ENCODE data around the gene SLC25A33.
"Not testable (repeated sequence)": the region's sequence is repeated elsewhere in the genome, so short reads cannot be mapped to it uniquely, and the experiment has no call there.

The SLC25A33 gene

DNA sequence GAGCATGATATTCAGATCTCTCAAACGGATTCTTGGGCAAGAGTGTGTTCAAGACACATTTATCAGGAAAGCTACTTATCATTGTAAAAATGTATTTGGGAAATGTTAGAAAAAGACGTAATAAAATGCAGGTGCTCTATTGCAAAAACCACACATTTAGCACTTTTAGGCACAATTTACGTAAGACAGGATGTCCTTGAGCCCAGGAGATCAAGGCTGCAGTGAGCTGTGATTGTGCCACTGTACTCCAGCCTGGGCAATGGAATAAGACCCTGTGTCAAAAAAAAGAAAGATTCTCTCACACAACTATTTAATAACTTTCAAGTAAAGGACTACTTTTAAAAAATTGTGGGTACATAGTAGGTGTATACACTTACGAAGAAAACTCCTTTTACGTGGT is 18.4 kb downstream of the SLC25A33 start:
- no peak for ATAC-seq (replicated peaks)

DNA sequence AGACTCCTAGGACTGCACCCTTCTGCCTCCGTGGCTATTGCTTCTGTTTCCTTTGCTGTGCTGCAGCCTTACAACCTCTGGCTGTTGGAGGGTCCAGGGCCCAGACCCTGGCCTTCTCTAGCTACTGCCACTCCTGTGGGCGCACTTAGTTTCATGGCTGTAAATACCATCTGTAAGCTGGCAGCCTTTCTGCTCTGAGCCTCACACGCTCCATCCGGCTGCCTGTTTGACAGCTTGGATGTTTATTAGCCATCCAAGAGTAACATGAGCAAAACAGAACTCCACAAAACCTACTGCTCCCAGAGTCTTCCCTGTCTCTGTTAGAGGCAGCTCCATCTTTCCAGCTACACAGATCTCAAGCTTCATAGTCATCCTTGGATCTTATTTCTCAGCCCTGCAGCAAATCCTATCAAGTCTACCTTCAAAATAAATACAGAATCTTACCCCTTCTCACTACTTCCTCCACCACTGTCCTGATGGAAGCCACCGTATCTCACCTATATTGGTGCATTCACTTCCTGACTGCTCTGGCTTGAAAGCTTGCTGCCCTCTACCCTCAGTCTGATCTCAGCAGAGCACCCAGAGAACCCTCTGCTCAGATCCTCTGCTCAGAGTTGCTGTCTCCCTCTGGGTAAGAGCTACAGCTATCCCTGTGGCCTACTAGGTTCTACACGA is 19.1 kb downstream of the SLC25A33 start:
- Mint-ChIP-seq H3K9me3 (no peaks in the 10 kb centered on the region), H3K36me3 (peaks cover 38 to 42% of the 10 kb centered on the region in 2 donors), H3K27me3 (no peaks in the 10 kb centered on the region), H3K27ac (no peak overlapping the region), H3K4me3 (no peak overlapping the region), H3K4me1 (no peaks in the 10 kb centered on the region)
- ATAC-seq (replicated peaks) (no peak), DNase-seq (no peak)

More for the DNA sequence above, 18.4 kb downstream of the SLC25A33 start:
- Mint-ChIP-seq H3K4me3 (no peak overlapping the region), H3K4me1 (no peaks in the 10 kb centered on the region), H3K27ac (no peak overlapping the region), H3K27me3 (no peaks in the 10 kb centered on the region), H3K9me3 (no peaks in the 10 kb centered on the region), H3K36me3 (peaks cover 38 to 41% of the 10 kb centered on the region in 2 donors)
- no peak for DNase-seq

DNA sequence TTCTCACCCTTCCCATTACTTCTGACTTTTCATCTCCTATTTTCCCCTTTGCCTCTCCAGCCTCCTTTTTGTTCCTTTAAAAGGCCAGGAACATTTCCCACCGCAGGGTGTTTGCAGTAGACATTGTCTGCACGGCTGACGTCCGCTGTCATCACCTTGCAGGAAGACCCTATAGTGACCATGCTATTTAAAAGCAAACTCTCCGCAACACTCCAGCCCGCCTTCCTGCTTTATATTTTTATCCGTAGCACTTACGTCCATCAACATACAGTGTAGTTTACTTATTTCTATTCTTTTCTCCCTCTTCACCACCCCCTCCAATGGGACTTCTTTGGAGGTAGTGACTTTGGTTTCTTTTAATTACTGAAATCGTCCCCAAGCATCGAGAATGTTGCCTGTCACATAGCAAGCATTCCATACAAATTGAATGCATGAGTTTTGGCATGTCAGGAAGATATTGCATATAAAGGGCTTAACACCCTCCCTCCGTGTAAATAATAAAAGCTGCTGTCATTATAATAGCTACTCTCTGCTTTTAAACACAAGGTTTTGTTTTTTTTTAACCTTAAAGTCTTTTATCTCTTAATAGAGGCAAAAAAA is 19.8 kb downstream of the SLC25A33 start:
- Mint-ChIP-seq H3K4me1 (no peaks in the 10 kb centered on the region), H3K27ac (no peak overlapping the region), H3K9me3 (no peaks in the 10 kb centered on the region), H3K36me3 (peaks cover 37% of the 10 kb centered on the region in 2 donors), H3K27me3 (no peaks in the 10 kb centered on the region), H3K4me3 (no peak overlapping the region)
- DNase-seq (no peak), ATAC-seq (replicated peaks) (no peak)

DNA sequence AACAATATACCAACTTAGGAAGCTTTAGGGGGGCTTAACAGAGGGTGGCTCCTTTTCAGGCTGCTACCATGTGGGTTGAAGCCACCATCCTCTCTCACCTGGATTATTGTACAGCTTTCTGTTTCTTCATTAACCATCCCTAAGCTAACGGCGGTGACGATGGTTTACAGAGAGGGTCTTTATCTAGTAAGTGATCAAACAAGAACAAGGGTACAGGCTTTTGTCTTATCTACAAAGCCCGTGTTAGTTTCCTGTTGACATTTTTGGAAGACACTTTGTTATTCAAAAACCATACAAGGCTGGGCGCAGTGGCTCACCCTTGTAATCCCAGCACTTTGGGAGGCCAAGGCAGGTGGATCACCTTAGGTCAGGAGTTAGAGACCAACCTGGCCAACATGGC is 20.4 kb downstream of the SLC25A33 start:
- Mint-ChIP-seq H3K4me3 (no peak overlapping the region), H3K27me3 (no peaks in the 10 kb centered on the region), H3K36me3 (peaks cover 36 to 37% of the 10 kb centered on the region in 2 donors), H3K27ac (no peak overlapping the region), H3K4me1 (peaks cover 0 to under 1% of the 10 kb centered on the region in 2 donors), H3K9me3 (no peaks in the 10 kb centered on the region)
- no peak for DNase-seq
- ATAC-seq (replicated peaks) = no peak

DNA sequence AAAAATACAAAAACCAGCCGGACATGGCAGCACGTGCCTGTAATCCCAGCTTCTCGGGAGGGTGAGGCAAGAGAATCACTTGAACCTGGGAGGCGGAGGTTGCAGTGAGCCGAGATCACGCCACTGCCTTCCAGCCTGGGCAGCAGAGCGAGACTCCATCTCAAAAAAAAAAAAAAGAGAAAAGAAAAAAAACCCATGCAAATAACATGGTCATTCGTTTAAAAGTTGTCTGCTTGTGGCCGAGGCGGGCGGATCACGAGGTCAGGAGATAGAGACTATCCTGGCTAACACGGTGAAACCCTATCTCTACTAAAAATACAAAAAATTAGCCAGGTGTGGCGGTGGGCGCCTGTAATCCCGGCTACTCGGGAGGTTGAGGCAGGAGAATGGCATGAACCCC is 20.8 kb downstream of the SLC25A33 start:
- not testable (repeated sequence) for H3K9me3 Mint-ChIP-seq; DNase-seq; H3K27me3 Mint-ChIP-seq; H3K4me3 Mint-ChIP-seq; H3K4me1 Mint-ChIP-seq; ATAC-seq (replicated peaks)
- Mint-ChIP-seq H3K36me3 (peaks cover 39 to 40% of the 10 kb centered on the region in 2 donors), H3K27ac (peak overlapping the region; percentile 31)

DNA sequence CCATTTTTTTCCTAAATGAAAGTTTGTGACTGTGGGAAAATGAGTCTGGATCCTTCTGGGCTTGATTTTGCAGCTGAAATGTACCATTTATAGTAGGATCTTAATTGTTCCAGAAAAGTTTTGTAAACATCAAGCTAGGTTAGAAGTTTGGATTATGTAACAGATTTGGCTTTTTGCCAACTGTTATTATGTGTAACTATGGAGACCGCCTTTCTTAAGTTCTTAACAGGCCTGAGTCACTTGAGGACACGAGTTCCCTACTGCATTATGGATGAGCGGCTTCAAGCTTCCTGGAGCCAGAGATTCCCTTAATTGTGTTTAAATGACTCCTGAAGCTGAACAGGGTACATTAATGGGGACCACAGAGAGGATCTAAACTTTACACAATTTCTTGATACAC is 22.2 kb downstream of the SLC25A33 start:
- ATAC-seq (replicated peaks) = no peak
- DNase-seq = no peak
- Mint-ChIP-seq H3K4me3 (no peak overlapping the region), H3K27ac (no peak overlapping the region), H3K36me3 (peaks cover 27 to 30% of the 10 kb centered on the region in 2 donors), H3K9me3 (no peaks in the 10 kb centered on the region), H3K27me3 (no peaks in the 10 kb centered on the region), H3K4me1 (peaks cover 0 to 1% of the 10 kb centered on the region in 2 donors)

DNA sequence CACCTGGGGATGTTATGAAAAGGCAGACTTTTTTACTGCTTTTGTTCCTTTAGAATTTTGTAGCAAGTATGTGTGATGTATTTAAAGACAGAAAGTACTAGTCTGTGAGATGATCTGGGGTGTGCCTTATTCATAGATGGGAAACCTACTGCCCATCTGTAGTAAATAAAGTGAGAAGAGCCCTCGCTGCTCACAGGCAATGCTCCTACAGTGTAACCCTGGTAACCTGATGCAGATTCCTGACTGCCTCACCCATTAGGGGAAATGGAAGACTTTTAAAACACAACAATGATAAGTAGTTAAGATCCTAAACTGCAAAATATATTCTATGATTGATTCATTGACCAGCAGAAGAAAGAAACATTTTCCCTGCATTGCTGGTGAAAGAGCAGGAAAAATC is 30.0 kb downstream of the SLC25A33 start:
- ATAC-seq (replicated peaks) = no peak
- Mint-ChIP-seq H3K36me3 (peaks cover 51 to 55% of the 10 kb centered on the region in 2 donors), H3K9me3 (no peaks in the 10 kb centered on the region), H3K27ac (no peak overlapping the region), H3K4me1 (peaks cover 8 to 14% of the 10 kb centered on the region in 2 donors), H3K4me3 (no peak overlapping the region), H3K27me3 (no peaks in the 10 kb centered on the region)
- DNase-seq = no peak

DNA sequence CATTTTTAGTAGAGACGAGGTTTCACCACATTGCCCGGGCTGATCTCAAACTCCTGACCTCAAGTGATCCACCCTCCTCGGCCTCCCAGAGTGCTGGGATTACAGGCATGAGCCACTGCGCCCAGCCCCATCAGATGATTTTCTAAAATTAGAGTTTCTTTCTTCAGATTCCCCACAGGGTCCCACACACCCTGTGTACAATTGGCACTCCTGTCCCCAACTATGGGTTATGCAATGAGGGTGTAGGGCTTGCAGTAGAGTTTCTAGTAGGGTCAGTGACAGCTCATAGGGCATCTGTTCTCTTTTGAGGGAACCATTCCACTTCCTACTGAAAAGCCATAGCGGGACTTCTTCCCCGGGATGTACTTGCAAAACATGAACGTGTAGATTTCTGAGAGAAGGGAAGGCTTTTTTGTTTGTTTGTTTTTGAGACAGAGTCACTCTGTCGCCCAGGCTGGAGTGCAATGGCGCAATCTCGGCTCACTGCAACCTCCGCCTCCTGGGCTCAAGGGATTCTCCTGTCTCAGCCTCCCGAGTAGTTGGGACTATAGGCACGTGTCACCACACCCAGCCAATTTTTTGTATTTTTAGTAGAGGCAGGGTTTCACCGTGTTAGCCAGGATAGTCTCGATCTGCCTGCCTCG is 31.7 kb downstream of the SLC25A33 start:
- not testable (repeated sequence) for H3K27ac Mint-ChIP-seq; H3K9me3 Mint-ChIP-seq; H3K27me3 Mint-ChIP-seq; H3K4me3 Mint-ChIP-seq; ATAC-seq (replicated peaks); DNase-seq
- Mint-ChIP-seq H3K36me3 (peaks cover 52 to 59% of the 10 kb centered on the region in 2 donors), H3K4me1 (peaks cover 7 to 14% of the 10 kb centered on the region in 2 donors)

DNA sequence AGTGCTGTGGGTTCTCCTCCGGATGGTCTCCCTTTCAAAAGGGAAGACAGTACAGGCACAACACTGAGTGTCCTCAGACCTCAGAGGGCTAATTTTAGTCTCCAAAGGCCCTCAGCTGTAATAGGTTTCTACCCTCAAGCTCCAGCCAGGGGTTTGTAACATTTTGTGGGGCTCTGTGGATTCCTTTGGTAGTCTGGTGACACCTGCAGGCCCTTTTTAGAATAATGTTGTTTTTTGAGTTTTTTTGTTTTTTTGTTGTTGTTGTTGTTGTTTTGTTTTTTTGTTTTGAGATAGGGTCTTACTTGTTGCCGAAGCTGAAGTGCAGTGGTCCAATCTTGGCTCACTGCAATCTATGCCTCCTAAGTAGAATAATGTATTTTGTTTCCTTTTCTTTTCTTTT is 34.5 kb downstream of the SLC25A33 start:
- Mint-ChIP-seq H3K4me1 (peaks cover 4% of the 10 kb centered on the region in 2 donors), H3K27ac (no peak overlapping the region), H3K36me3 (peaks cover 57 to 58% of the 10 kb centered on the region in 2 donors), H3K27me3 (no peaks in the 10 kb centered on the region), H3K4me3 (no peak overlapping the region), H3K9me3 (no peaks in the 10 kb centered on the region)
- no peak for ATAC-seq (replicated peaks)
- no peak for DNase-seq

DNA sequence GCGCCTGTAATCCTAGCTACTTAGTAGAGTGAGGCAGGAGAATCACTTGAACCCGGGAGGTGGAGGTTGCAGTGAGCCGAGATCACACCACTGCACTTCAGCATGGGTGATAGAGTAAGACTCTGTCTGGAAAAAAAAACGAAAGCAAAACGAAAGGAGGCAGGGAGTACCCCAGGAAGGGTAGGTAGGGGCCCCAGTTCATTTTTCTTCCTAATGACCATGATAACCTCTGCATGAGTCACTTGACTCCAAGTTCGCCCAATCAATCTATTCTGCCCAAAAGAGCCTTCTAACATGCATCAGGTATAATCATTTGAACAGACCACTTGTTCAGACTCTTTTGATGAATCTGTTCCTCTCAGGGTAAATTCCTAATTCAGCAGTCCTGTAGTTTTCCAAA is 36.2 kb downstream of the SLC25A33 start:
- Mint-ChIP-seq H3K4me3 (no peak overlapping the region), H3K27me3 (no peaks in the 10 kb centered on the region), H3K4me1 (no peaks in the 10 kb centered on the region), H3K27ac (no peak overlapping the region), H3K36me3 (peaks cover 48 to 54% of the 10 kb centered on the region in 2 donors), H3K9me3 (no peaks in the 10 kb centered on the region)
- ATAC-seq (replicated peaks) (no peak), DNase-seq (no peak)

DNA sequence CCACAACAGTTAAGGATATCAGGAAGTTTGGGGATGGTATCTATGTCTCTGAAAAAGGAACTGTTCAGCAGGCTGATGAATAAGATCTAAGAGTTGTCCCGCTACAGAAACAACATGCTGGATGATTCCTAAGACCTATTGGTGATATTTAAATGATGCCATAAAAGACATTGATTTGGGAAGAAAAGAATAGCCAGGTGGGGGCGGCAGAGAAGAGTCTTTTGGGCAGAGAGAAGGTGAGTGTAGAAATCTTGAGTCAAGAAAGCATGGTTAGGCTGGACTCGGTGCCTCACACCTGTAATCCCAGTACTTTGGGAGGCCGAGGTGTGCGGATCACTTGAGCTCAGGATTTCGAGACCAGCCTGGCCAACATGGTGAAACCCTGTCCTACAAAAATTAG is 37.6 kb downstream of the SLC25A33 start:
- Mint-ChIP-seq H3K27me3 (no peaks in the 10 kb centered on the region), H3K36me3 (peaks cover 41 to 54% of the 10 kb centered on the region in 2 donors), H3K9me3 (no peaks in the 10 kb centered on the region), H3K4me3 (no peak overlapping the region), H3K4me1 (no peaks in the 10 kb centered on the region), H3K27ac (no peak overlapping the region)
- DNase-seq (no peak), ATAC-seq (replicated peaks) (no peak)

DNA sequence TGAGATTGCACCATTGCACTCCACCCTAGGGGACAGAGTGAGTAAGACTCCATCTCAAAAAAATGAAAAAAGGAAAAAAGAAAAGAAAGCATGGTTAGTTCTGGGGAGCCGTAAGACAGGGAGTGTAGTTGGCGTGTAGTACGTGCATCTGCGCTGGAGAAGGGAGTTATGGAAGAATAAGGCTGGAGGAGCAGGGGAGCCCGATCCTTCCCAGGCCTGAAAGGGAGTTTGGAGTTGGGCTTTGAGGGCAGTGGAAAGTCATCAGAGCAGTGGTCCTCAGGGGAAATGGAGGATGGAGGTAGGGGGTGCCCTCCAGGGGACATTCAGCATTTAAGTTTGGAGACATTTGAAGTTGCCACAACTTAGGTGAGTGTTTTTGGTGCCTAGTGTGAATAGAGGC is 38.2 kb downstream of the SLC25A33 start:
- H3K36me3 Mint-ChIP-seq = peaks cover 44 to 58% of the 10 kb centered on the region in 2 donors
- DNase-seq = no peak
- H3K27ac Mint-ChIP-seq = no peak overlapping the region
- H3K4me3 Mint-ChIP-seq = no peak overlapping the region
- no peaks in the 10 kb centered on the region for H3K9me3 Mint-ChIP-seq
- H3K27me3 Mint-ChIP-seq = no peaks in the 10 kb centered on the region
- H3K4me1 Mint-ChIP-seq = no peaks in the 10 kb centered on the region
- ATAC-seq (replicated peaks) = no peak

DNA sequence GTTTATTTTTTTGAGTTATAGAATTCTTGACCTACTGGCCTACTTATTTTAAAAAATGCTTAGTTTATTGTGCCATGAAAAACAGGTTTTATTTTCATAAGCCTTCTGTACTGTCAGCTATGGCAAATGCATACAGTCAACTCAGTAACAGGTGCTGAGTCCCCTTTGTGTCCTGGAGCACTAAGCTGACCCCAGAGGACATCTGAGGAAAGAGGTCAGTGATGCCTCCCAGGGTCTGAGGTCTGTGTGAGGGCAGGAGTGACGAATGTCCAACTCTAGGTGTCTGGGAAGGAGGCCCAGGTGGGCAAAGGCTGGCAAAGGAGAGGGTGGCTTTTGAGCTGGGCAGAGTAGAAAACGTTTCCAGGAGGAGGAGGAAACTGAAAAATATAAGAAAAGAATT is 41.7 kb downstream of the SLC25A33 start:
- Mint-ChIP-seq H3K4me1 (no peaks in the 10 kb centered on the region), H3K27ac (peak overlapping the region; percentile 0), H3K9me3 (no peaks in the 10 kb centered on the region), H3K27me3 (no peaks in the 10 kb centered on the region), H3K36me3 (peaks cover 33 to 49% of the 10 kb centered on the region in 2 donors), H3K4me3 (no peak overlapping the region)
- no peak for DNase-seq
- ATAC-seq (replicated peaks) = no peak

DNA sequence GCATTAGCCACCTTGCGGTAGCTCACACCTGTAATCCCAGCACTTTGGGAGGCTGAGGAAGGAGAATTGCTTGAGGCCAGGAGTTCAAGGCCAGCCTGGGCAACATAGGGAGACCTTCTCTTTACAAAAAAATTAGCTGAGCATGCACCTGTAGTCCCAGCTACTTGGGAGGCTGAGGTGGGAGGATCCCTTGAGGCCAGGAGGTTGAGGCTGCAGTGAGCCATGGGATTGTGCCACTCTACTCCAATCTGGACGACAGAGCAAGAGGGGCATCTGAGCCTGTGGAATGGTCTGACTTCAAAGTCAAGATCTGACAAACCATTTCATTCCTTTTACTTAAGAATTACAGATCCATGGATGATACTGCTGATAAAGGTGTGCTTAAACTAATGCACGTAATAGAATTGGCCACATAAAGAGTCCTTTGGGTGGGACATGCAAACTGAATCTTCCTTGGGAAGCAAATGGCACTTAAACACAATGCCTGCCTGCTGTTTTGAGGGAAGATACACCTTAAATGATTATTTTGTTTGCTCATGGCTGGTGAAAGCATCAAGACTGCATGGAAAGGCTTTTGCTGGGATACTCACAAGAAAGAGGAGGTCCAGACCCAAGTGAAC is 47.0 kb downstream of the SLC25A33 start:
- Mint-ChIP-seq H3K9me3 (no peaks in the 10 kb centered on the region), H3K36me3 (peaks cover 17 to 28% of the 10 kb centered on the region in 2 donors), H3K27ac (no peak overlapping the region), H3K4me3 (no peak overlapping the region), H3K27me3 (no peaks in the 10 kb centered on the region), H3K4me1 (peaks cover 18 to 31% of the 10 kb centered on the region in 2 donors)
- DNase-seq (no peak), ATAC-seq (replicated peaks) (no peak)
